ENCODE results near the gene MT1G. TPM values are rescaled to one million over a fixed set of nuclear protein-coding genes. Genes with fewer than 3 reads are reported as not detected.
"Not testable (repeated sequence)": the region's sequence is repeated elsewhere in the genome, so short reads cannot be mapped to it uniquely, and the experiment has no call there.

Gene MT1G
- total RNA-seq, 1 donor from 2014 or later: 2.9 TPM

GRCh38 chr16:56673921-56674320 is 6.1 kb upstream of the MT1G start:
- Mint-ChIP-seq H3K4me3 (ENCODE audit: low read depth) (no peak overlapping the region), H3K27me3 (peaks cover 96% of the 10 kb centered on the region), H3K4me1 (ENCODE audit: low read depth) (peaks cover 7% of the 10 kb centered on the region), H3K9me3 (ENCODE audit: low read depth) (no peaks in the 10 kb centered on the region), H3K36me3 (ENCODE audit: insufficient read depth) (no peaks in the 10 kb centered on the region), H3K27ac (no peak overlapping the region)
- peak; percentile 57 for TF ChIP-seq CTCF (IDR thresholded peaks at IDR 0.05; ENCODE audit: unreplicated experiment)
- DNase-seq (ENCODE audit: low spot score, unreplicated experiment): no peak

DNA sequence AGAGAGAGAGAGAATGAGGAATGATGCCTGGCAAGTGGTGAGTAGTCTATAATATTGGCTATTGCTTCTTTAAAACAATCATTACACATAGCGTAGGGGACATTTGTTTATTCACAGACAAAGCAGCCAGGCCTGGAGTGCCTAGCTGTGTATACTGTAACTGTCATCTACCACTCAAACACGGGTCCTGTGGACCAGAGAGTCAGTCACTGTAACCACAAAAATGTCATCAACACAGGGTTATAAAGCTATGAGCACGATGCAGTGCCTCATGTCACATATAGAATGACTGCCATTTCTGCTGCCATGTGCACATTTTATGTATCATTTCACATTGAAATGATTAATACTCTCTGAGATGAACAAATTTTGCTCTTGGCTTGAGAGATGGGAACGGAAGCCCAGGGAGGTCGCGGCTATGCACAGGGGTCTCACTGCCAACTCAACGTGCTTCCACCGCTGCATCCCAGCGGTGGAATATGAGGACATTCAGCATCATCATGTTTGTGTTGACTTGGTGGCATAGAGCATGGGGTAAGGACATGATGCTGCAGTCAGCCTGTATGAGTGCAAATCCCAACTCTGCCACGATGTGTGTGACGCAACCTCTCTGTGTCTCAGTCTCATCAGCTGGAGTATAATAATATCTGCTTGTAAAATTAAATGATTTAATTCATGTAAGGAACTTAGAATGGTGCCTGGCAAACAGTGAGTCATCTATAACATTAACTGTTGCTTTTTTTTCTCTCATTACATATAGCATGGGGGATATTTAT is 5.1 kb upstream of the MT1G start:
- DNase-seq (ENCODE audit: low spot score, unreplicated experiment): no peak
- H3K36me3 Mint-ChIP-seq (ENCODE audit: insufficient read depth): no peaks in the 10 kb centered on the region
- no peak overlapping the region for H3K4me3 Mint-ChIP-seq (ENCODE audit: low read depth)
- H3K9me3 Mint-ChIP-seq (ENCODE audit: low read depth): no peaks in the 10 kb centered on the region
- TF ChIP-seq CTCF (IDR thresholded peaks at IDR 0.05; ENCODE audit: unreplicated experiment): no peak
- no peak overlapping the region for H3K27ac Mint-ChIP-seq
- H3K4me1 Mint-ChIP-seq (ENCODE audit: low read depth): peaks cover 7% of the 10 kb centered on the region
- peaks cover 98% of the 10 kb centered on the region for H3K27me3 Mint-ChIP-seq

DNA sequence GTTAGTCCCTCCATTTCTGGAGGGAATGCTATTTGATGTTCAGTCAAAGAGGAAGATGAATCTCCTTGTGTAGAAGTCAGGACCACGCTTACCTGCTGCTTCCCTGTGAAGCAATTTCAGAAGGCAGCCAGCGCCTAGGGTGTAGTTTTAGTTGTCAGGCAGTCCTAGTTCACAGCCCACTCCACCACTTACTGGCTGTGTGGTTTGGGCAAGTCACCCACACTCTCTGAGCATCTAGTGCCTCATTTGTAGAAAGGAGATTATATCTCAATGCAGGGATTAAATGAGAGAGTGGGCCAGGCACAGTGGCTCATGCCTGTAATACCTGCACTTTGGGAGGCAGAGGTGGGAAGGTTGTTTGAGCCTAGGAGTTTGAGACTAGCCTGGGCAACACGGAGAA is 4.3 kb upstream of the MT1G start:
- H3K27me3 Mint-ChIP-seq: peaks cover 98% of the 10 kb centered on the region
- not testable (repeated sequence) for H3K4me3 Mint-ChIP-seq (ENCODE audit: low read depth); H3K9me3 Mint-ChIP-seq (ENCODE audit: low read depth); H3K27ac Mint-ChIP-seq; H3K4me1 Mint-ChIP-seq (ENCODE audit: low read depth); H3K36me3 Mint-ChIP-seq (ENCODE audit: insufficient read depth); DNase-seq (ENCODE audit: low spot score, unreplicated experiment)

GRCh38 chr16:56671691-56672090 is 3.8 kb upstream of the MT1G start:
- peaks cover 98% of the 10 kb centered on the region for H3K27me3 Mint-ChIP-seq

GRCh38 chr16:56670620-56670934 is 2.7 kb upstream of the MT1G start:
- no peak for TF ChIP-seq CTCF (IDR thresholded peaks at IDR 0.05; ENCODE audit: unreplicated experiment)
- H3K4me1 Mint-ChIP-seq (ENCODE audit: low read depth): peaks cover 3% of the 10 kb centered on the region

More at GRCh38 chr16:56671691-56672090, 3.8 kb upstream of the MT1G start:
- H3K4me3 Mint-ChIP-seq (ENCODE audit: low read depth); H3K9me3 Mint-ChIP-seq (ENCODE audit: low read depth); H3K4me1 Mint-ChIP-seq (ENCODE audit: low read depth); DNase-seq (ENCODE audit: low spot score, unreplicated experiment); H3K36me3 Mint-ChIP-seq (ENCODE audit: insufficient read depth); H3K27ac Mint-ChIP-seq: not testable (repeated sequence)

DNA sequence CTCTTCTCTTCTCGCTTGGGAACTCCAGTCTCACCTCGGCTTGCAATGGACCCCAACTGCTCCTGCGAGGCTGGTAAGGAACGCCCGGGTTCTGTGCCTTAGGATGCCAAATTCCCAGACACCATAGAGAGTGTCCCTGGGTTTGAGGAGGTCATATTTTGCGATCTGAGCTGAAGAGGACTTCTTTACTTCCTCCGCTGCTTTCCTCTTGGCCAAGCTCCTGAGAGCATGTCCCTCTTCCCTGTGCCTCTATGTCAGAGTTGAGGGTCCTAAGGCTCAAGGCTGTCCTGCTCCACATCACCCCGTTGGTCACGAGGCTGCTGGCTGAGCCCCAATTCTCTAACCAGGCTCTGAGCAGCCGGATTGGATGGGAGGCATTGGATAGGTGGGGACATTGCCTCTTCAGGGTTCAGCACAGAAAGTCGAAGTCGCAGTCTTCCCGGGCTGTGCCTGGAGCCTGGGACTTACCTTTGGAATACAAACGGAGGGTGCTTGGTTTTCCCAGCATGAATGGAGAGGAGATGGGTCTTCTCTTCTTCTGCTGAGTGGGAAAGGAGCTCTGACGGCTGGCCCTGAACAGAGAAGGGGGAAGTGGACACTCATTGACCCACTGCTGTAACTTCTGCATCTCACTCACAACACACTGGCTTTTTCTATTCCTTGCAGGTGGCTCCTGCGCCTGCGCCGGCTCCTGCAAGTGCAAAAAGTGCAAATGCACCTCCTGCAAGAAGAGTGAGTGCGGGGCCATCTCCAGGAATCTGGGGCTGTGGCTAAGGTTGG is 2.2 kb upstream of the MT1G start:
- H3K4me1 Mint-ChIP-seq (ENCODE audit: low read depth): no peaks in the 10 kb centered on the region
- peaks cover 99% of the 10 kb centered on the region for H3K27me3 Mint-ChIP-seq
- no peaks in the 10 kb centered on the region for H3K9me3 Mint-ChIP-seq (ENCODE audit: low read depth)
- H3K36me3 Mint-ChIP-seq (ENCODE audit: insufficient read depth): no peaks in the 10 kb centered on the region
- no peak for TF ChIP-seq CTCF (IDR thresholded peaks at IDR 0.05; ENCODE audit: unreplicated experiment)
- DNase-seq (ENCODE audit: low spot score, unreplicated experiment): no peak
- no peak overlapping the region for H3K27ac Mint-ChIP-seq
- no peak overlapping the region for H3K4me3 Mint-ChIP-seq (ENCODE audit: low read depth)

More at GRCh38 chr16:56670620-56670934, 2.7 kb upstream of the MT1G start:
- Mint-ChIP-seq H3K36me3 (ENCODE audit: insufficient read depth) (no peaks in the 10 kb centered on the region), H3K27me3 (peaks cover 99% of the 10 kb centered on the region), H3K4me3 (ENCODE audit: low read depth) (no peak overlapping the region), H3K9me3 (ENCODE audit: low read depth) (no peaks in the 10 kb centered on the region), H3K27ac (no peak overlapping the region)
- no peak for DNase-seq (ENCODE audit: low spot score, unreplicated experiment)

All from progenitor cell of endocrine pancreas (in vitro differentiated cells).